ENCODE measurements around the gene UNKL. TPM values are rescaled to one million over a fixed set of nuclear protein-coding genes. Genes with fewer than 3 reads are reported as not detected.

UNKL gene
- total and polyA plus RNA-seq, 2 of the 8 experiments (the other 6 are each of a cell fraction or from before 2014, with no cell fraction given), result 25.1 to 31.8 TPM

DNA sequence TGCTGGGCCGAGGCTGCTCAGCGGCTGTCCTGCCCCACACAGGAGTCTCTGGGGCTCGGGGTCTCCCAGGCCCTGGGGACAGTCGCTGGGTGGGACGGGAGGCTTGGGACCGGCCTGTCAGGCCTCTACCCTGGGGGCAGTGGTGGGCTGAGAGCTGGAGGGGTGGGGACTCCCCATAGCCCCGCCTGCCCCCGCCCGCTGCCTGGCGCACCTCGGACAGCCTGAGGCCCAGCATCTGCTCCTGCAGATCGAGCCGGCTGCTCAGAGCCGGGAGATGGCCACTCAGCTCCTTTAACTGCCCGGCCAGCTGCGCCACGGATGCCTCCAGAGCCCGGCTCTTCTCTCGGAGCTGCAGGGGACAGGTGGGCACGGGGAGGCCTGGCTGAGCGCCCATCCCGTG, 23.1 kb upstream of the UNKL start:
- H4K91ac ChIP-seq (replicated peaks; ENCODE audit: insufficient read length, low read length), result no peak overlapping the region
- ChIA-PET POLR2A (ENCODE audit: partially characterized antibody) (interaction anchor here (0.7 to 5.6 kb wide), 5 partner anchors 9 to 318 kb away, joined by 3 to 22 read pairs (median 4); partner anchors contain the start of gene UQCC4), CTCF (ENCODE audit: partially characterized antibody) (interaction anchor here (0.5 to 4.0 kb wide), 6 partner anchors 10 to 693 kb away, joined by 3 to 30 read pairs (median 4); no protein-coding TSS in a partner anchor)
- H2BK15ac ChIP-seq (ENCODE audit: low read length), result no peak overlapping the region
- H3K79me2 ChIP-seq (ENCODE audit: control insufficient read depth in 1 of 2, insufficient read depth in 2 of 2, low read length in 2 of 2), result no peaks in the 10 kb centered on the region
- no peak for DNase-seq (ENCODE audit: low read depth in 1 of 2, low spot score in 2 of 2)
- no peak overlapping the region for H2BK12ac ChIP-seq (ENCODE audit: low read depth, low read length)
- no peaks in the 10 kb centered on the region for H3K79me1 ChIP-seq (ENCODE audit: low read depth, low read length)
- no peaks in the 10 kb centered on the region for H3K9me3 ChIP-seq (ENCODE audit: insufficient read depth in 2 of 2, low read depth in 1 of 2, low read length in 1 of 2)
- no peak overlapping the region for H3K4ac ChIP-seq (replicated peaks; ENCODE audit: insufficient read length, low read depth, low read length)
- H3K23me2 ChIP-seq (ENCODE audit: low read depth, low read length), result no peaks in the 10 kb centered on the region
- no peak overlapping the region for H2AK5ac ChIP-seq (ENCODE audit: low read depth, low read length)
- no peaks in the 10 kb centered on the region for H4K20me1 ChIP-seq (replicated peaks in 1 of 2; ENCODE audit: control insufficient read depth in 1 of 2, insufficient read depth in 2 of 2, low read length in 2 of 2)
- H2BK120ac ChIP-seq (replicated peaks; ENCODE audit: low read depth, low read length), result no peak overlapping the region
- peak overlapping the region; percentile 51; the same call in 1 of the 2 replicates for H4K8ac ChIP-seq (ENCODE audit: extremely low read depth, insufficient read depth, low read length)
- no peak overlapping the region for H3K9ac ChIP-seq (replicated peaks in 1 of 4; ENCODE audit: extremely low read depth in 1 of 4, low read depth in 3 of 4, low read length in 3 of 4)
- WGBS, 2 experiments (ENCODE audit: extremely low coverage in 1 of 2, insufficient coverage in 1 of 2, insufficient read length in 1 of 2, insufficient replicate concordance in 2 of 2, low coverage in 1 of 2, low lambda C conversion rate in 2 of 2, missing lambda C conversion rate in 1 of 2), result 85% methylated on average over 4 of the region's 22 CpGs; no CpG with 5 or more reads in 1 of the 2 experiments
- no peak overlapping the region for H3K18ac ChIP-seq (ENCODE audit: extremely low read depth, low read length)
- FAIRE-seq, result no peak
- no peak overlapping the region for H4K5ac ChIP-seq (ENCODE audit: insufficient read length, low read depth, low read length)
- no peaks in the 10 kb centered on the region; a peak in 1 of 7 replicates for H3K4me1 ChIP-seq (replicated peaks in 1 of 4; ENCODE audit: control insufficient read depth in 3 of 4, insufficient read depth in 4 of 4, low read length in 3 of 4)
- no peak for TF ChIP-seq ATF3 (IDR thresholded peaks at IDR 0.05; ENCODE audit: insufficient read depth, low read depth, low read length)
- TF ChIP-seq NANOG (IDR thresholded peaks at IDR 0.05; ENCODE audit: insufficient read depth, low read depth, low read length, poor library complexity, severe bottlenecking), result no peak
- TF ChIP-seq EGR1 (IDR thresholded peaks at IDR 0.05; ENCODE audit: borderline replicate concordance, low read depth, low read length), result no peak
- no peak for TF ChIP-seq SIN3A (conservative IDR thresholded peaks at IDR 0.05 in 1 of 2, IDR thresholded peaks at IDR 0.05 in 1 of 2; ENCODE audit: low read depth in 1 of 2, low read length in 2 of 2)
- H2BK5ac ChIP-seq (ENCODE audit: low read depth, low read length), result no peak overlapping the region
- no peak overlapping the region for H2BK20ac ChIP-seq (ENCODE audit: low read length)
- H3K23ac ChIP-seq (ENCODE audit: insufficient read length), result no peak overlapping the region
- H3K56ac ChIP-seq (replicated peaks; ENCODE audit: insufficient read length, low read depth, low read length), result no peak overlapping the region
- H3K36me3 ChIP-seq (ENCODE audit: control insufficient read depth in 2 of 4, insufficient read depth in 4 of 4, low read length in 3 of 4), result no peaks in the 10 kb centered on the region
- H3K14ac ChIP-seq (ENCODE audit: insufficient read length), result no peak overlapping the region
- H3K4me3 ChIP-seq (ENCODE audit: extremely low read depth in 1 of 4, insufficient read depth in 2 of 4, low read depth in 3 of 4, low read length in 4 of 4), result no peak overlapping the region
- H2AFZ ChIP-seq (ENCODE audit: low read length), result no peak overlapping the region
- H3K27me3 ChIP-seq (replicated peaks in 1 of 4; ENCODE audit: control insufficient read depth in 3 of 4, extremely low read depth in 1 of 4, insufficient read depth in 3 of 4, low read length in 3 of 4), result no peaks in the 10 kb centered on the region
- no peak overlapping the region for H3K27ac ChIP-seq (ENCODE audit: low read depth, low read length)
- H3K4me2 ChIP-seq (ENCODE audit: insufficient read depth in 1 of 2, low read depth in 2 of 2, low read length in 2 of 2), result no peak overlapping the region
